Endothelial cell (in vitro differentiated cells): ENCODE results near the gene RUFY4. TPM values are rescaled to one million over a fixed set of nuclear protein-coding genes. Genes with fewer than 3 reads are reported as not detected.

Experiments used
- DNase-seq: peaks from one replicate; pipeline ENCODE4 v3.0.0; 2021; ENCODE audit warnings: low spot score
- H3K27ac Mint-ChIP-seq: one replicate; pipeline ENCODE4 v1.8.0; 2021; ENCODE audit warnings: mixed read lengths, inconsistent platforms; ENCODE audit not compliant: unreplicated experiment
- H3K27me3 Mint-ChIP-seq: one replicate; pipeline ENCODE4 v1.8.0; 2021; ENCODE audit warnings: mild to moderate bottlenecking, moderate library complexity, mixed read lengths, inconsistent platforms; ENCODE audit not compliant: unreplicated experiment
- H3K36me3 Mint-ChIP-seq: one replicate; pipeline ENCODE4 v1.8.0; 2021; ENCODE audit warnings: mild to moderate bottlenecking, low read depth, mixed read lengths, inconsistent platforms; ENCODE audit not compliant: unreplicated experiment
- H3K4me1 Mint-ChIP-seq: one replicate; pipeline ENCODE4 v1.8.0; 2021; ENCODE audit warnings: mild to moderate bottlenecking, mixed read lengths, inconsistent platforms; ENCODE audit not compliant: unreplicated experiment
- H3K4me3 Mint-ChIP-seq: one replicate; pipeline ENCODE4 v1.8.0; 2021; ENCODE audit warnings: mild to moderate bottlenecking, mixed read lengths, inconsistent platforms; ENCODE audit not compliant: unreplicated experiment
- H3K9me3 Mint-ChIP-seq: one replicate; pipeline ENCODE4 v1.8.0; 2021; ENCODE audit warnings: mixed read lengths, inconsistent platforms; ENCODE audit not compliant: unreplicated experiment
- total RNA-seq: library from RNA; stranded (reverse); fragmentation: NEBNext Ultra II Directional; extraction: Animal tissue kit (Norgen Biotek cat#: 25700); gene quantifications from one replicate; pipeline ENCODE4 v1.2.1, GENCODE V29; 2021; ENCODE audit not compliant: unreplicated experiment
- TF ChIP-seq, protein P1 (sequence below): fragments of 200-600 bp; sonication (generic); IDR thresholded peaks from one replicate; pipeline ENCODE4 v1.5.0; 2021; ENCODE audit warnings: antibody characterized with exemption; ENCODE audit not compliant: unreplicated experiment

RUFY4 gene
- total RNA-seq, 1 donor from 2014 or later: not detected

- no peak for DNase-seq
- no peak overlapping the region for H3K27ac Mint-ChIP-seq
- H3K9me3 Mint-ChIP-seq: no peaks in the 10 kb centered on the region
- TF ChIP-seq, protein P1, sequence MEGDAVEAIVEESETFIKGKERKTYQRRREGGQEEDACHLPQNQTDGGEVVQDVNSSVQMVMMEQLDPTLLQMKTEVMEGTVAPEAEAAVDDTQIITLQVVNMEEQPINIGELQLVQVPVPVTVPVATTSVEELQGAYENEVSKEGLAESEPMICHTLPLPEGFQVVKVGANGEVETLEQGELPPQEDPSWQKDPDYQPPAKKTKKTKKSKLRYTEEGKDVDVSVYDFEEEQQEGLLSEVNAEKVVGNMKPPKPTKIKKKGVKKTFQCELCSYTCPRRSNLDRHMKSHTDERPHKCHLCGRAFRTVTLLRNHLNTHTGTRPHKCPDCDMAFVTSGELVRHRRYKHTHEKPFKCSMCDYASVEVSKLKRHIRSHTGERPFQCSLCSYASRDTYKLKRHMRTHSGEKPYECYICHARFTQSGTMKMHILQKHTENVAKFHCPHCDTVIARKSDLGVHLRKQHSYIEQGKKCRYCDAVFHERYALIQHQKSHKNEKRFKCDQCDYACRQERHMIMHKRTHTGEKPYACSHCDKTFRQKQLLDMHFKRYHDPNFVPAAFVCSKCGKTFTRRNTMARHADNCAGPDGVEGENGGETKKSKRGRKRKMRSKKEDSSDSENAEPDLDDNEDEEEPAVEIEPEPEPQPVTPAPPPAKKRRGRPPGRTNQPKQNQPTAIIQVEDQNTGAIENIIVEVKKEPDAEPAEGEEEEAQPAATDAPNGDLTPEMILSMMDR: no peak
- H3K4me3 Mint-ChIP-seq: no peak overlapping the region
- H3K27me3 Mint-ChIP-seq: peaks cover 21% of the 10 kb centered on the region
- no peaks in the 10 kb centered on the region for H3K36me3 Mint-ChIP-seq
- H3K4me1 Mint-ChIP-seq: peaks cover 3% of the 10 kb centered on the region
Observed at GRCh38 chr2:218031771-218032257, 37.2 kb upstream of the RUFY4 start.

GRCh38 chr2:218032336-218033171, 36.5 kb upstream of the RUFY4 start:
- TF ChIP-seq, protein P1: no peak
- Mint-ChIP-seq H3K27ac (no peak overlapping the region), H3K9me3 (no peaks in the 10 kb centered on the region), H3K4me1 (peaks cover 3% of the 10 kb centered on the region), H3K27me3 (peaks cover 14% of the 10 kb centered on the region), H3K4me3 (no peak overlapping the region), H3K36me3 (no peaks in the 10 kb centered on the region)
- no peak for DNase-seq

DNA sequence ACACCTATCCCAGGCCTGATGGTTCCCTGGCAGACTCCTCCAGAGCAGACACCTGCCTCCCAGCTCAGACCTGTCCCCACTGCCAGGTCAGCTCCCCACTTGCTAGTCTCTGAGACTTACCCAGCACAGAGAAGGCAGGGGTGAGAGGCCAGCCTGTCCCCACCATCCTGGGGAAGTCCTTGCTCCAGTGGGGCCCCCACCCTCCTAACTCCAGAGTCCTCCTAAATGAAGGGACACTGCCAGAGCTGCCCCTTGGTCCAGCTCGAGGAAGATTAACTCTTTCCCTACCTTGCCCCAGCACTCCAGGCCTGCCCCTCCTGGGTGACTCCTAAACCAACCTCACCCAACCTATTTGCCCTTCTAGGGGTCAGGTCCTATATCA, 35.9 kb upstream of the RUFY4 start:
- Mint-ChIP-seq H3K4me1 (peaks cover 3% of the 10 kb centered on the region), H3K36me3 (no peaks in the 10 kb centered on the region), H3K27me3 (peaks cover 14% of the 10 kb centered on the region), H3K9me3 (no peaks in the 10 kb centered on the region), H3K4me3 (no peak overlapping the region), H3K27ac (no peak overlapping the region)
- TF ChIP-seq, protein P1: no peak
- DNase-seq: no peak

GRCh38 chr2:218033590-218034496, 35.2 kb upstream of the RUFY4 start:
- Mint-ChIP-seq H3K27me3 (peaks cover 12% of the 10 kb centered on the region), H3K4me3 (no peak overlapping the region), H3K36me3 (no peaks in the 10 kb centered on the region), H3K27ac (no peak overlapping the region), H3K9me3 (no peaks in the 10 kb centered on the region), H3K4me1 (peaks cover 3% of the 10 kb centered on the region)
- DNase-seq: peak; percentile 44
- TF ChIP-seq, protein P1: no peak
